ENCODE measurements around the gene C1orf174.

C1orf174 gene

DNA sequence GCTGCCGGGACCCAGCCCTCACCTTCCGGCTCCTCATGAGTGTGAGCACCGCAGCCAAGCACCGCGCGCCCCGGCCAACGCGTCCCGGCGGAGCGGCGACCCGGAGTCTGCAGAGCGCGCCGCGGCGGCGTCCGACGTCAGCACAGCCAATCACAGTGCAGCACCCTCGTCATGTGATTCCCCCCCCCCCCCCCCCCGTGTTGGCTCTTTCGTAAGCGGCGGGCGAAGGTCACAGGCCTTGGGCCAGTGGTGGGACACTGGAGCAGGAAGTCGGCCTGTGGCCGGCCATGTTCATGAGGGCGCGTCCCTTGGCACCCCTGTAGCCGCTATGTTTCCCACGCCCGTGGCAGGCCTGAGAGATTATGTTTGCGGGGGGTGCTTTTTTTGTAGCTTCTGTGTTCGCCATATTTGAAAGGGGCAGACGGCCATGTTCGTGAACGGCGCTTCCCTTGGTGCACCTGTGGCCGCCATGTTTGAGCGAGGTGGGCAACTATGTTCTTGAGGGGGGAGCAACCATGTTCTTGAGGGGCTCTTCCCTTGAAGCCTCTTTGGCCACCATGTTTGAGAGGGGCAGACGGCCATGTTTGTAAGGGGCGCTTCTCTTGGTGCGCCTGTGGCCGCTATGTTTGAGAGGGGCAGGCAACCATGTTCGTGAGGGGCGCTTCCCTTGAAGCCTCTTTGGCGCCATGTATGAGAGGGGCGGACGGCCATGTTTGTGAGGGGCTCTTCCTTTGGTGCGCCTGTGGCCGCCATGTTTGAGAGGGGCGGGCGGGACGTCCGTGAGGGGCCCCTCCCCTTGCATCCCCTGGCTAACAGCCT, at the start of gene C1orf174:
TSS of gene C1orf174 (minus strand) at position 123 of the 819 bp plus-strand sequence. CDS start at position 37, 86 bp downstream.
- peak; percentile 93 for ATAC-seq
- TF ChIP-seq, protein P1, sequence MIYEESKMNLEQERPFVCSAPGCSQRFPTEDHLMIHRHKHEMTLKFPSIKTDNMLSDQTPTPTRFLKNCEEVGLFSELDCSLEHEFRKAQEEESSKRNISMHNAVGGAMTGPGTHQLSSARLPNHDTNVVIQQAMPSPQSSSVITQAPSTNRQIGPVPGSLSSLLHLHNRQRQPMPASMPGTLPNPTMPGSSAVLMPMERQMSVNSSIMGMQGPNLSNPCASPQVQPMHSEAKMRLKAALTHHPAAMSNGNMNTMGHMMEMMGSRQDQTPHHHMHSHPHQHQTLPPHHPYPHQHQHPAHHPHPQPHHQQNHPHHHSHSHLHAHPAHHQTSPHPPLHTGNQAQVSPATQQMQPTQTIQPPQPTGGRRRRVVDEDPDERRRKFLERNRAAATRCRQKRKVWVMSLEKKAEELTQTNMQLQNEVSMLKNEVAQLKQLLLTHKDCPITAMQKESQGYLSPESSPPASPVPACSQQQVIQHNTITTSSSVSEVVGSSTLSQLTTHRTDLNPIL (CRISPR knock-in tag; IDR thresholded peaks at IDR 0.05; ENCODE audit: low read depth) = 0 out of 2 replicates have a peak, but pooled peaks have one; percentile 56
- no peak for TF ChIP-seq ZFP30 (CRISPR knock-in tag; IDR thresholded peaks at IDR 0.05)
- no peak; the same call in 1 of the 2 replicates for TF ChIP-seq ZNF70 (CRISPR knock-in tag; IDR thresholded peaks at IDR 0.05)
- peak; percentile 74; the same call in 1 of the 2 replicates for TF ChIP-seq PPARA (CRISPR knock-in tag; IDR thresholded peaks at IDR 0.05; ENCODE audit: borderline replicate concordance)
- no peak; the same call in 1 of the 2 replicates for TF ChIP-seq GLIS3 (CRISPR knock-in tag; IDR thresholded peaks at IDR 0.05)
- no peak for TF ChIP-seq ESRRG (CRISPR knock-in tag; IDR thresholded peaks at IDR 0.05)
- 0 out of 2 replicates have a peak, but pooled peaks have one; percentile 63 for TF ChIP-seq ZNF8 (CRISPR knock-in tag; IDR thresholded peaks at IDR 0.05)
- peak; percentile 89 for TF ChIP-seq PATZ1 (CRISPR knock-in tag; IDR thresholded peaks at IDR 0.05; ENCODE audit: borderline replicate concordance)
- TF ChIP-seq BACH2 (CRISPR knock-in tag; IDR thresholded peaks at IDR 0.05; ENCODE audit: borderline replicate concordance) = peak; percentile 86
- TF ChIP-seq, protein P2, sequence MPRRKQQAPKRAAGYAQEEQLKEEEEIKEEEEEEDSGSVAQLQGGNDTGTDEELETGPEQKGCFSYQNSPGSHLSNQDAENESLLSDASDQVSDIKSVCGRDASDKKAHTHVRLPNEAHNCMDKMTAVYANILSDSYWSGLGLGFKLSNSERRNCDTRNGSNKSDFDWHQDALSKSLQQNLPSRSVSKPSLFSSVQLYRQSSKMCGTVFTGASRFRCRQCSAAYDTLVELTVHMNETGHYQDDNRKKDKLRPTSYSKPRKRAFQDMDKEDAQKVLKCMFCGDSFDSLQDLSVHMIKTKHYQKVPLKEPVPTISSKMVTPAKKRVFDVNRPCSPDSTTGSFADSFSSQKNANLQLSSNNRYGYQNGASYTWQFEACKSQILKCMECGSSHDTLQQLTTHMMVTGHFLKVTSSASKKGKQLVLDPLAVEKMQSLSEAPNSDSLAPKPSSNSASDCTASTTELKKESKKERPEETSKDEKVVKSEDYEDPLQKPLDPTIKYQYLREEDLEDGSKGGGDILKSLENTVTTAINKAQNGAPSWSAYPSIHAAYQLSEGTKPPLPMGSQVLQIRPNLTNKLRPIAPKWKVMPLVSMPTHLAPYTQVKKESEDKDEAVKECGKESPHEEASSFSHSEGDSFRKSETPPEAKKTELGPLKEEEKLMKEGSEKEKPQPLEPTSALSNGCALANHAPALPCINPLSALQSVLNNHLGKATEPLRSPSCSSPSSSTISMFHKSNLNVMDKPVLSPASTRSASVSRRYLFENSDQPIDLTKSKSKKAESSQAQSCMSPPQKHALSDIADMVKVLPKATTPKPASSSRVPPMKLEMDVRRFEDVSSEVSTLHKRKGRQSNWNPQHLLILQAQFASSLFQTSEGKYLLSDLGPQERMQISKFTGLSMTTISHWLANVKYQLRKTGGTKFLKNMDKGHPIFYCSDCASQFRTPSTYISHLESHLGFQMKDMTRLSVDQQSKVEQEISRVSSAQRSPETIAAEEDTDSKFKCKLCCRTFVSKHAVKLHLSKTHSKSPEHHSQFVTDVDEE (CRISPR knock-in tag; IDR thresholded peaks at IDR 0.05) = peak; percentile 97
- TF ChIP-seq, protein P3, sequence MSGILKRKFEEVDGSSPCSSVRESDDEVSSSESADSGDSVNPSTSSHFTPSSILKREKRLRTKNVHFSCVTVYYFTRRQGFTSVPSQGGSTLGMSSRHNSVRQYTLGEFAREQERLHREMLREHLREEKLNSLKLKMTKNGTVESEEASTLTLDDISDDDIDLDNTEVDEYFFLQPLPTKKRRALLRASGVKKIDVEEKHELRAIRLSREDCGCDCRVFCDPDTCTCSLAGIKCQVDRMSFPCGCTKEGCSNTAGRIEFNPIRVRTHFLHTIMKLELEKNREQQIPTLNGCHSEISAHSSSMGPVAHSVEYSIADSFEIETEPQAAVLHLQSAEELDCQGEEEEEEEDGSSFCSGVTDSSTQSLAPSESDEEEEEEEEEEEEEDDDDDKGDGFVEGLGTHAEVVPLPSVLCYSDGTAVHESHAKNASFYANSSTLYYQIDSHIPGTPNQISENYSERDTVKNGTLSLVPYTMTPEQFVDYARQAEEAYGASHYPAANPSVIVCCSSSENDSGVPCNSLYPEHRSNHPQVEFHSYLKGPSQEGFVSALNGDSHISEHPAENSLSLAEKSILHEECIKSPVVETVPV (CRISPR knock-in tag; IDR thresholded peaks at IDR 0.05) = no peak
- 0 out of 2 replicates have a peak, but pooled peaks have one; percentile 78 for TF ChIP-seq OSR1 (CRISPR knock-in tag; IDR thresholded peaks at IDR 0.05)
- TF ChIP-seq CSDC2 (CRISPR knock-in tag; IDR thresholded peaks at IDR 0.05) = peak; percentile 95
- peak; percentile 95 for TF ChIP-seq SNAI2 (CRISPR knock-in tag; IDR thresholded peaks at IDR 0.05)
- no peak for TF ChIP-seq TOX (CRISPR knock-in tag; IDR thresholded peaks at IDR 0.05; ENCODE audit: borderline replicate concordance)
- TF ChIP-seq ARNTL (CRISPR knock-in tag; IDR thresholded peaks at IDR 0.05; ENCODE audit: borderline replicate concordance, low read depth) = no peak
- peak; percentile 56; the same call in 1 of the 2 replicates for TF ChIP-seq ISL1 (CRISPR knock-in tag; IDR thresholded peaks at IDR 0.05)
- TF ChIP-seq ZNF565 (CRISPR knock-in tag; conservative IDR thresholded peaks at IDR 0.05; ENCODE audit: low read depth) = 0 out of 2 replicates have a peak, but pooled peaks have one; percentile 65
- TF ChIP-seq ZC3H10 (CRISPR knock-in tag; IDR thresholded peaks at IDR 0.05) = peak; percentile 55; the same call in 1 of the 2 replicates
- TF ChIP-seq TCF4 (CRISPR knock-in tag; IDR thresholded peaks at IDR 0.05; ENCODE audit: borderline replicate concordance) = no peak
- no peak for TF ChIP-seq RARB (CRISPR knock-in tag; IDR thresholded peaks at IDR 0.05)
- peak; percentile 81 for TF ChIP-seq ZFP3 (CRISPR knock-in tag; IDR thresholded peaks at IDR 0.05)
- TF ChIP-seq, protein P4, sequence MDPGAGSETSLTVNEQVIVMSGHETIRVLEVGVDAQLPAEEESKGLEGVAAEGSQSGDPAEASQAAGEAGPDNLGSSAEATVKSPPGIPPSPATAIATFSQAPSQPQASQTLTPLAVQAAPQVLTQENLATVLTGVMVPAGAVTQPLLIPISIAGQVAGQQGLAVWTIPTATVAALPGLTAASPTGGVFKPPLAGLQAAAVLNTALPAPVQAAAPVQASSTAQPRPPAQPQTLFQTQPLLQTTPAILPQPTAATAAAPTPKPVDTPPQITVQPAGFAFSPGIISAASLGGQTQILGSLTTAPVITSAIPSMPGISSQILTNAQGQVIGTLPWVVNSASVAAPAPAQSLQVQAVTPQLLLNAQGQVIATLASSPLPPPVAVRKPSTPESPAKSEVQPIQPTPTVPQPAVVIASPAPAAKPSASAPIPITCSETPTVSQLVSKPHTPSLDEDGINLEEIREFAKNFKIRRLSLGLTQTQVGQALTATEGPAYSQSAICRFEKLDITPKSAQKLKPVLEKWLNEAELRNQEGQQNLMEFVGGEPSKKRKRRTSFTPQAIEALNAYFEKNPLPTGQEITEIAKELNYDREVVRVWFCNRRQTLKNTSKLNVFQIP (CRISPR knock-in tag; IDR thresholded peaks at IDR 0.05; ENCODE audit: borderline replicate concordance, low read depth) = no peak
